Gastroesophageal sphincter (tissue), 3 donors: ENCODE measurements around the gene CFAP100.

Experiments
- EP300 ChIP-seq: sonication (generic); formaldehyde crosslinking; IDR thresholded peaks from one replicate; pipeline ENCODE4 v1.6.1; 2017; ENCODE audit warnings: antibody characterized with exemption, mild to moderate bottlenecking
- TF ChIP-seq, protein P1 (sequence below), 4 experiments: fragments of 200-600 bp in 2 of 4; fragments of 450-650 bp in 2 of 4; sonication (generic) in 1 of 4; IDR thresholded peaks; one replicate each; pipeline ENCODE4 v1.5.1; 2017 to 2019; ENCODE audit warnings: antibody characterized with exemption in 4 of 4, mild to moderate bottlenecking in 2 of 4, moderate library complexity in 2 of 4

DNA sequence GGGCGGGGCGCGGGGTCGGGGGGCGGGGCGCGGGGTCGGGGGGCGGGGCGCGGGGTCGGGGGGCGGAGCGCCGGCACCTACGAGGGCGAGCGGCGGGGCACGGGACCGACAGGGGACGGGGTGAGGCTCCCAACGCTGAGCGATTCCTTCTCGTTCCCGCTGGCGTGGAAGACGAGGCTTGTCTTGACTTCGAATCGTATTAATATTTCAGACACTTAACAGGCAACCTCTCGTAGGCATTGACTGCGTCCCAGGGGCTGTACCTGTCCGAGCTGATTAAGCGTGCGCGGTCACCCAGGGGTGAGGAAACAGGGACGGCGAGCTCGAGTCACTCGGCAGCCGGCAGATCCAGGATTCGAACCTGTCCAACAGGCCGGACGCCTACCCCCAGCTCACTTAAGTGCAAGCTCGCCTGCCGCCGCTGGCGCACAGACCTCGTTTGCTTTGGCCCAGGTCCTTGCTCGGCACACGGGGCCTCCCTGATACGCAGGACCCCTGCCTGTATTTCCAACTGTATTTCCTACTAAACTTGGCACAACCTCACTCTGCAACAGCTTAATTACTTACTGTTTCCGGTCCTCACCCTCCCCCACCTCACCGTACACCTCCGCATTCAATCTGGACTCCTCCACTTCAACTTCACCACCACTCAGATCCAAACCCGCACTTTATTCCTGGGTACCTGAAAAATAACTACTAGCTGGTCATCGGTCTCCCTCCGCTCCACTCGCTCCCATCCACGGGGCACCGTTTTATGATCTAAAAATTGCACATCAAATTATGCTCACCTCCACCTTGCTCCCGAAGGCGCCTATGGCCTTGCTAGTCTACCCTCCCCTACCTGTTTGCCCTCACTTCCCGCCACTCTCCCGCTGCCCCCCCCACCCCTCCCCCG, 81.7 kb downstream of the CFAP100 start:
- TF ChIP-seq, protein P1, sequence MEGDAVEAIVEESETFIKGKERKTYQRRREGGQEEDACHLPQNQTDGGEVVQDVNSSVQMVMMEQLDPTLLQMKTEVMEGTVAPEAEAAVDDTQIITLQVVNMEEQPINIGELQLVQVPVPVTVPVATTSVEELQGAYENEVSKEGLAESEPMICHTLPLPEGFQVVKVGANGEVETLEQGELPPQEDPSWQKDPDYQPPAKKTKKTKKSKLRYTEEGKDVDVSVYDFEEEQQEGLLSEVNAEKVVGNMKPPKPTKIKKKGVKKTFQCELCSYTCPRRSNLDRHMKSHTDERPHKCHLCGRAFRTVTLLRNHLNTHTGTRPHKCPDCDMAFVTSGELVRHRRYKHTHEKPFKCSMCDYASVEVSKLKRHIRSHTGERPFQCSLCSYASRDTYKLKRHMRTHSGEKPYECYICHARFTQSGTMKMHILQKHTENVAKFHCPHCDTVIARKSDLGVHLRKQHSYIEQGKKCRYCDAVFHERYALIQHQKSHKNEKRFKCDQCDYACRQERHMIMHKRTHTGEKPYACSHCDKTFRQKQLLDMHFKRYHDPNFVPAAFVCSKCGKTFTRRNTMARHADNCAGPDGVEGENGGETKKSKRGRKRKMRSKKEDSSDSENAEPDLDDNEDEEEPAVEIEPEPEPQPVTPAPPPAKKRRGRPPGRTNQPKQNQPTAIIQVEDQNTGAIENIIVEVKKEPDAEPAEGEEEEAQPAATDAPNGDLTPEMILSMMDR (IDR thresholded peaks at IDR 0.05), result peak in 1 of 4 experiments; percentile 1
- TF ChIP-seq EP300, result no peak
